OCI-LY1 (cell line): ENCODE data around the gene RPLP2.

Experiments used
- H2AFZ ChIP-seq: fragments of 200-600 bp; sonication (generic), shearing (Covaris generic); 2 replicates; pipeline ENCODE4 v1.6.0; 2014; ENCODE audit warnings: antibody characterized with exemption, mild to moderate bottlenecking, low read length
- H3F3A ChIP-seq: fragments of 200-600 bp; sonication (generic), shearing (Covaris generic); 2 replicates; pipeline ENCODE4 v1.6.0; 2014; ENCODE audit warnings: mild to moderate bottlenecking, antibody characterized with exemption, low read length, moderate library complexity; ENCODE audit not compliant: insufficient read depth
- H3K27ac ChIP-seq: fragments of 200-600 bp; sonication (generic); 2 replicates; pipeline ENCODE4 v1.5.1; 2014; ENCODE audit warnings: low read length, mixed run types, mild to moderate bottlenecking, low read depth; ENCODE audit not compliant: poor library complexity, severe bottlenecking
- H3K27me3 ChIP-seq: fragments of 200-600 bp; sonication (generic); 2 replicates; pipeline ENCODE4 v1.6.0; 2014; ENCODE audit warnings: antibody characterized with exemption, mild to moderate bottlenecking, low read length, moderate library complexity; ENCODE audit not compliant: insufficient read depth
- H3K36me3 ChIP-seq: fragments of 200-600 bp; sonication (generic); 2 replicates; pipeline ENCODE4 v1.6.1; 2014; ENCODE audit warnings: mild to moderate bottlenecking, antibody characterized with exemption, low read length, moderate library complexity, mixed read lengths; ENCODE audit not compliant: insufficient read depth
- H3K4me1 ChIP-seq: fragments of 200-600 bp; sonication (generic); 2 replicates; pipeline ENCODE4 v1.5.1; 2014; ENCODE audit warnings: mild to moderate bottlenecking, low read length, moderate library complexity; ENCODE audit not compliant: insufficient read depth, severe bottlenecking
- H3K4me2 ChIP-seq: fragments of 200-600 bp; sonication (generic), shearing (Covaris generic); 2 replicates; pipeline ENCODE4 v1.6.1; 2014; ENCODE audit warnings: low read length
- H3K4me3 ChIP-seq: fragments of 200-600 bp; sonication (generic); 2 replicates; pipeline ENCODE4 v1.5.1; 2014; ENCODE audit warnings: low read length, low read depth, mild to moderate bottlenecking, mixed read lengths; ENCODE audit not compliant: poor library complexity, severe bottlenecking
- H3K79me2 ChIP-seq: fragments of 200-600 bp; shearing (Covaris generic); 2 replicates; pipeline ENCODE4 v1.6.1; 2016; ENCODE audit warnings: mixed run types, low read length, mixed read lengths; ENCODE audit not compliant: insufficient read depth
- H3K9ac ChIP-seq: fragments of 200-600 bp; sonication (generic), shearing (Covaris generic); 2 replicates; pipeline ENCODE4 v1.6.1; 2014; ENCODE audit warnings: mild to moderate bottlenecking, low read length, mixed read lengths
- H3K9me2 ChIP-seq: fragments of 200-600 bp; sonication (generic), shearing (Covaris generic); 2 replicates; pipeline ENCODE4 v1.6.1; 2014; ENCODE audit warnings: low read depth, mild to moderate bottlenecking, low read length, mixed read lengths
- H3K9me3 ChIP-seq: fragments of 200-600 bp; shearing (Covaris generic); 2 replicates; pipeline ENCODE4 v1.6.1; 2014; ENCODE audit warnings: low read length, mixed read lengths
- H4K20me1 ChIP-seq: fragments of 200-600 bp; sonication (generic), shearing (Covaris generic); 2 replicates; pipeline ENCODE4 v1.6.0; 2016; ENCODE audit warnings: mild to moderate bottlenecking, low read length; ENCODE audit not compliant: insufficient read depth
- EZH2 ChIP-seq: fragments of 200-600 bp; sonication (generic), shearing (Covaris generic); IDR thresholded peaks from 2 replicates; pipeline ENCODE4 v1.8.0; 2017; ENCODE audit warnings: borderline replicate concordance, mixed run types, mild to moderate bottlenecking, antibody characterized with exemption, low read length, moderate library complexity, mixed read lengths
- TF ChIP-seq, protein P1 (sequence below): fragments of 200-600 bp; sonication (generic), shearing (Covaris generic); IDR thresholded peaks from 2 replicates; pipeline ENCODE4 v1.5.1; 2017; ENCODE audit warnings: mild to moderate bottlenecking, antibody characterized with exemption, low read length, moderate library complexity, mixed read lengths

Gene RPLP2

DNA sequence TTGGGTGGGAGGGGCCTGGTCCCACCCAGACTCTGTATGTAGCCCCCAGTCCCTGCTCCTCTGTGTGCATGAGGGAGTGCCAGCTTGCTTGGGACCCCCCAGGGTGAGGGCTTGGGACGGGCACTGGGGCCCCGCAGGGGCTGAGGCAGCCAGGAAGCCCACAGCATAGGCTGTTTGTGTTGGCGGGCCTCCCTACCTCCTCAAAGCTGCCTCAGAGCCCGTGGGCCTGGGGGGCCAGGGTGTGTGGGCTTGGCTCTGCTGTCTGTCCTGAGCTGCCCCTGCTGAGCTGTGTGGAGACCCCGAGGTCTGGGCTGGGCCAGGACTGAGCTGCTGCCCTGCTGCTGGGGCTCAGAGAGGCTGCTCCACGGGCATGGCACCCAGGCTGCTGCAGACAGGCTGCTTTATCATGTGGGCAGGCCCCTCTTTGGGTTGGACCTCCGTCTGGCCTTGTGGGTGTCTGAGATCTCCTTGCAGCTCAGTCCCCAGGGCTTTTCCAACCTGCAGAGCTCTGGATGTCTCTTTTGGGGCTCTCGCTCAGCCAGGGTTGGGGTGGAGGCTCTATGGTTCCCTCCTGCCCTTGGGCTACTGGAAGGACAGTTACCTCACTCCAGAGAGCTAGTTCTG is 36.2 kb downstream of the RPLP2 start:
- Histone ChIP-seq H4K20me1 (no peaks in the 10 kb centered on the region), H3K36me3 (peaks cover 3% of the 10 kb centered on the region; the same call in 1 of the 2 replicates), H3K4me1 (peaks cover 37% of the 10 kb centered on the region), H3K4me2 (no peak overlapping the region), H3K9ac (no peak overlapping the region), H3K79me2 (peaks cover 8% of the 10 kb centered on the region; the same call in 1 of the 2 replicates), H3K27me3 (0 out of 2 replicates have a peak, but pooled peaks cover 4% of the 10 kb centered on the region), H3F3A (no peaks in the 10 kb centered on the region), H3K4me3 (no peak overlapping the region), H3K27ac (no peak overlapping the region), H3K9me3 (no peaks in the 10 kb centered on the region), H3K9me2 (no peaks in the 10 kb centered on the region), H2AFZ (no peak overlapping the region)
- TF ChIP-seq EZH2: no peak
- TF ChIP-seq, protein P1, sequence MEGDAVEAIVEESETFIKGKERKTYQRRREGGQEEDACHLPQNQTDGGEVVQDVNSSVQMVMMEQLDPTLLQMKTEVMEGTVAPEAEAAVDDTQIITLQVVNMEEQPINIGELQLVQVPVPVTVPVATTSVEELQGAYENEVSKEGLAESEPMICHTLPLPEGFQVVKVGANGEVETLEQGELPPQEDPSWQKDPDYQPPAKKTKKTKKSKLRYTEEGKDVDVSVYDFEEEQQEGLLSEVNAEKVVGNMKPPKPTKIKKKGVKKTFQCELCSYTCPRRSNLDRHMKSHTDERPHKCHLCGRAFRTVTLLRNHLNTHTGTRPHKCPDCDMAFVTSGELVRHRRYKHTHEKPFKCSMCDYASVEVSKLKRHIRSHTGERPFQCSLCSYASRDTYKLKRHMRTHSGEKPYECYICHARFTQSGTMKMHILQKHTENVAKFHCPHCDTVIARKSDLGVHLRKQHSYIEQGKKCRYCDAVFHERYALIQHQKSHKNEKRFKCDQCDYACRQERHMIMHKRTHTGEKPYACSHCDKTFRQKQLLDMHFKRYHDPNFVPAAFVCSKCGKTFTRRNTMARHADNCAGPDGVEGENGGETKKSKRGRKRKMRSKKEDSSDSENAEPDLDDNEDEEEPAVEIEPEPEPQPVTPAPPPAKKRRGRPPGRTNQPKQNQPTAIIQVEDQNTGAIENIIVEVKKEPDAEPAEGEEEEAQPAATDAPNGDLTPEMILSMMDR: no peak

DNA sequence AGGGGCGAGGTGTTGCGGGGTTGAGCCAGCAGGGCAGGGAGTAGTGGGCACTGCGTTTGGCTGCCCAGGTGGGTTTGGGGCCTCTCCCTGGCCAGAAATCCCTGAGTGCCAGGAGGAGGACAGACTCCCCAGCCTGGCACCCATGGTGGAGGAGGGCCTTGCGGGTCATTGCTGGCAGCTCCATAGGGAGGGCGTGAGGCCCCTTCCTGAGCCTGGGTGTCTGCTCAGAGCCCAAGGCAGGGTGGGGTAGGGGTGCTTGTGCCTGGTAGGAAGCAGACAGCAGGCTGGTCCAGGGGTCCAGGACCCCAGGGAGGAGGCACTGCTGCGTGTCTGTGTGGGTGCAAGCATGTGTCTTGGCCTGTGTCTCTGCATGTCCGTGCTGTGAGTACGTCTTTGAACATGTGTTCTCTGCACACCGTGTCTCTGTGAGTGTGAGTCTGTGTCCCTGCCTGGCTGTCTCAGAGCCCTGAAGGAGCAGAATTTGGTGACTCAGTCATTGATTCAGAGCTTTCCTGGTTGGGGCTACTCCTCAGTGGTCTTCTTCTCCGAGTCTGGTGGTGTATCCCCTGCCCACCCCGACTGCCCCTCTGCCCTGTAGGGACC is 36.8 kb downstream of the RPLP2 start:
- Histone ChIP-seq H3K4me1 (peaks cover 31% of the 10 kb centered on the region), H3K27me3 (0 out of 2 replicates have a peak, but pooled peaks cover 4% of the 10 kb centered on the region), H3F3A (no peaks in the 10 kb centered on the region), H3K79me2 (peaks cover 5% of the 10 kb centered on the region; the same call in 1 of the 2 replicates), H3K4me2 (no peak overlapping the region), H3K9ac (no peak overlapping the region), H3K9me2 (no peaks in the 10 kb centered on the region), H4K20me1 (no peaks in the 10 kb centered on the region), H3K9me3 (no peaks in the 10 kb centered on the region), H3K36me3 (peaks cover 3% of the 10 kb centered on the region; the same call in 1 of the 2 replicates), H3K27ac (no peak overlapping the region), H3K4me3 (no peak overlapping the region), H2AFZ (no peak overlapping the region)
- TF ChIP-seq, protein P1: no peak
- no peak for TF ChIP-seq EZH2

DNA sequence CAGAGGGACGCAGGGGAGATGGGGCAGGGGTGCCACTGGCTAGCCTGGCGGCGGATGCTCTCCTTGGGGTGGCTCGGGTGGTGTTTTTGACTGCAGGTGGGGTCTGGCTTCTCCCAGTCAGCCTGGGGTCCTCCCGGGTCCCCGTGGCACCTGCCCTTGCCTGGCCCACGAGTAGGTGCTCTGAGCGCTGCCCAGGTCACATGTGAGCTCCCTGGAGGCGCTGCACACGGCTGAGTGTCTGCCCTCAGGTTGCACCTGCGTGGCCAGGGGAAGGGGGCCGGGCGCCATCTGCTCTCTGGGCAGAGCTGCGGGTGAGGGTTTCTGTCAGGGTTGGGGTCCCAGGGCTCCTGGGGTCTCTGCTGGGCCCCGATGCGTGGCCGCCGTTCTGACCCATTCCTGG is 38.1 kb downstream of the RPLP2 start:
- Histone ChIP-seq H2AFZ (no peak overlapping the region), H3K36me3 (no peaks in the 10 kb centered on the region), H3K9me3 (no peaks in the 10 kb centered on the region), H3K4me1 (peaks cover 31% of the 10 kb centered on the region), H3K9me2 (no peaks in the 10 kb centered on the region), H3K27me3 (peaks cover 4% of the 10 kb centered on the region; the same call in 1 of the 2 replicates), H3F3A (no peaks in the 10 kb centered on the region), H3K4me3 (no peak overlapping the region), H4K20me1 (no peaks in the 10 kb centered on the region), H3K27ac (no peak overlapping the region), H3K4me2 (no peak overlapping the region), H3K9ac (no peak overlapping the region), H3K79me2 (no peaks in the 10 kb centered on the region)
- TF ChIP-seq, protein P1: no peak
- TF ChIP-seq EZH2: no peak
